ENCODE results near the gene ADCYAP1R1. TPM values are rescaled to one million over a fixed set of nuclear protein-coding genes. Genes with fewer than 3 reads are reported as not detected.

The ADCYAP1R1 gene
- polyA plus RNA-seq, 1 donor from 2014 or later, result 8.6 TPM

- H3K27ac ChIP-seq (ENCODE audit: low read length), result no peak overlapping the region
- H3K9me3 ChIP-seq (ENCODE audit: low read length), result no peaks in the 10 kb centered on the region
- no peaks in the 10 kb centered on the region for H3K79me2 ChIP-seq (replicated peaks; ENCODE audit: insufficient read depth, low read length)
- H3K9ac ChIP-seq (ENCODE audit: low read length), result no peak overlapping the region
- no peak overlapping the region for H3K4me3 ChIP-seq (ENCODE audit: low read length)
- H3K36me3 ChIP-seq (ENCODE audit: insufficient read depth, low read length), result no peaks in the 10 kb centered on the region
- H3K9me2 ChIP-seq (ENCODE audit: insufficient read depth, low read length), result no peaks in the 10 kb centered on the region
- TF ChIP-seq, protein P1, sequence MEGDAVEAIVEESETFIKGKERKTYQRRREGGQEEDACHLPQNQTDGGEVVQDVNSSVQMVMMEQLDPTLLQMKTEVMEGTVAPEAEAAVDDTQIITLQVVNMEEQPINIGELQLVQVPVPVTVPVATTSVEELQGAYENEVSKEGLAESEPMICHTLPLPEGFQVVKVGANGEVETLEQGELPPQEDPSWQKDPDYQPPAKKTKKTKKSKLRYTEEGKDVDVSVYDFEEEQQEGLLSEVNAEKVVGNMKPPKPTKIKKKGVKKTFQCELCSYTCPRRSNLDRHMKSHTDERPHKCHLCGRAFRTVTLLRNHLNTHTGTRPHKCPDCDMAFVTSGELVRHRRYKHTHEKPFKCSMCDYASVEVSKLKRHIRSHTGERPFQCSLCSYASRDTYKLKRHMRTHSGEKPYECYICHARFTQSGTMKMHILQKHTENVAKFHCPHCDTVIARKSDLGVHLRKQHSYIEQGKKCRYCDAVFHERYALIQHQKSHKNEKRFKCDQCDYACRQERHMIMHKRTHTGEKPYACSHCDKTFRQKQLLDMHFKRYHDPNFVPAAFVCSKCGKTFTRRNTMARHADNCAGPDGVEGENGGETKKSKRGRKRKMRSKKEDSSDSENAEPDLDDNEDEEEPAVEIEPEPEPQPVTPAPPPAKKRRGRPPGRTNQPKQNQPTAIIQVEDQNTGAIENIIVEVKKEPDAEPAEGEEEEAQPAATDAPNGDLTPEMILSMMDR (IDR thresholded peaks at IDR 0.05; ENCODE audit: poor library complexity, severe bottlenecking), result no peak
- TF ChIP-seq EP300 (conservative IDR thresholded peaks at IDR 0.05; ENCODE audit: poor library complexity, severe bottlenecking) (no peak), RAD21 (conservative IDR thresholded peaks at IDR 0.05) (no peak), POLR2AphosphoS5 (IDR thresholded peaks at IDR 0.05) (no peak), SMC3 (conservative IDR thresholded peaks at IDR 0.05; ENCODE audit: poor library complexity) (no peak), EZH2 (IDR thresholded peaks at IDR 0.05; ENCODE audit: borderline replicate concordance, insufficient read depth, low read length, poor library complexity, severe bottlenecking) (no peak), MXI1 (conservative IDR thresholded peaks at IDR 0.05; ENCODE audit: poor library complexity, severe bottlenecking) (no peak), TAF1 (IDR thresholded peaks at IDR 0.05; ENCODE audit: low read depth) (no peak)
- TF ChIP-seq, protein P2, sequence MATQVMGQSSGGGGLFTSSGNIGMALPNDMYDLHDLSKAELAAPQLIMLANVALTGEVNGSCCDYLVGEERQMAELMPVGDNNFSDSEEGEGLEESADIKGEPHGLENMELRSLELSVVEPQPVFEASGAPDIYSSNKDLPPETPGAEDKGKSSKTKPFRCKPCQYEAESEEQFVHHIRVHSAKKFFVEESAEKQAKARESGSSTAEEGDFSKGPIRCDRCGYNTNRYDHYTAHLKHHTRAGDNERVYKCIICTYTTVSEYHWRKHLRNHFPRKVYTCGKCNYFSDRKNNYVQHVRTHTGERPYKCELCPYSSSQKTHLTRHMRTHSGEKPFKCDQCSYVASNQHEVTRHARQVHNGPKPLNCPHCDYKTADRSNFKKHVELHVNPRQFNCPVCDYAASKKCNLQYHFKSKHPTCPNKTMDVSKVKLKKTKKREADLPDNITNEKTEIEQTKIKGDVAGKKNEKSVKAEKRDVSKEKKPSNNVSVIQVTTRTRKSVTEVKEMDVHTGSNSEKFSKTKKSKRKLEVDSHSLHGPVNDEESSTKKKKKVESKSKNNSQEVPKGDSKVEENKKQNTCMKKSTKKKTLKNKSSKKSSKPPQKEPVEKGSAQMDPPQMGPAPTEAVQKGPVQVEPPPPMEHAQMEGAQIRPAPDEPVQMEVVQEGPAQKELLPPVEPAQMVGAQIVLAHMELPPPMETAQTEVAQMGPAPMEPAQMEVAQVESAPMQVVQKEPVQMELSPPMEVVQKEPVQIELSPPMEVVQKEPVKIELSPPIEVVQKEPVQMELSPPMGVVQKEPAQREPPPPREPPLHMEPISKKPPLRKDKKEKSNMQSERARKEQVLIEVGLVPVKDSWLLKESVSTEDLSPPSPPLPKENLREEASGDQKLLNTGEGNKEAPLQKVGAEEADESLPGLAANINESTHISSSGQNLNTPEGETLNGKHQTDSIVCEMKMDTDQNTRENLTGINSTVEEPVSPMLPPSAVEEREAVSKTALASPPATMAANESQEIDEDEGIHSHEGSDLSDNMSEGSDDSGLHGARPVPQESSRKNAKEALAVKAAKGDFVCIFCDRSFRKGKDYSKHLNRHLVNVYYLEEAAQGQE (IDR thresholded peaks at IDR 0.05; ENCODE audit: borderline replicate concordance), result no peak
- no peak overlapping the region for H2AFZ ChIP-seq (ENCODE audit: low read depth, low read length)
- no peaks in the 10 kb centered on the region for H4K20me1 ChIP-seq (ENCODE audit: insufficient read depth)
- H3F3A ChIP-seq (ENCODE audit: insufficient read depth, low read length, poor library complexity, severe bottlenecking), result no peaks in the 10 kb centered on the region
- no peak overlapping the region for H3K4me2 ChIP-seq (ENCODE audit: low read length)
- no peaks in the 10 kb centered on the region for H3K27me3 ChIP-seq (ENCODE audit: insufficient read depth, low read depth, low read length)
Observed at GRCh38 chr7:31093282-31093681, 41.2 kb downstream of the ADCYAP1R1 start.

GRCh38 chr7:31094271-31094670 lies 42.2 kb downstream of the ADCYAP1R1 start:
- H3F3A ChIP-seq (ENCODE audit: insufficient read depth, low read length, poor library complexity, severe bottlenecking), result no peaks in the 10 kb centered on the region
- no peaks in the 10 kb centered on the region for H4K20me1 ChIP-seq (ENCODE audit: insufficient read depth)
- no peaks in the 10 kb centered on the region for H3K79me2 ChIP-seq (replicated peaks; ENCODE audit: insufficient read depth, low read length)
- H3K9ac ChIP-seq (ENCODE audit: low read length), result no peak overlapping the region
- H3K9me2 ChIP-seq (ENCODE audit: insufficient read depth, low read length), result no peaks in the 10 kb centered on the region
- no peak overlapping the region for H3K4me3 ChIP-seq (ENCODE audit: low read length)
- no peak overlapping the region for H3K27ac ChIP-seq (ENCODE audit: low read length)
- no peak overlapping the region for H2AFZ ChIP-seq (ENCODE audit: low read depth, low read length)
- no peaks in the 10 kb centered on the region for H3K36me3 ChIP-seq (ENCODE audit: insufficient read depth, low read length)
- H3K27me3 ChIP-seq (ENCODE audit: insufficient read depth, low read depth, low read length), result no peaks in the 10 kb centered on the region
- H3K9me3 ChIP-seq (ENCODE audit: low read length), result no peaks in the 10 kb centered on the region
- no peak overlapping the region for H3K4me2 ChIP-seq (ENCODE audit: low read length)
- TF ChIP-seq TAF1 (IDR thresholded peaks at IDR 0.05; ENCODE audit: low read depth) (no peak), MXI1 (conservative IDR thresholded peaks at IDR 0.05; ENCODE audit: poor library complexity, severe bottlenecking) (no peak), SMC3 (conservative IDR thresholded peaks at IDR 0.05; ENCODE audit: poor library complexity) (no peak), POLR2AphosphoS5 (IDR thresholded peaks at IDR 0.05) (no peak), EP300 (conservative IDR thresholded peaks at IDR 0.05; ENCODE audit: poor library complexity, severe bottlenecking) (no peak), EZH2 (IDR thresholded peaks at IDR 0.05; ENCODE audit: borderline replicate concordance, insufficient read depth, low read length, poor library complexity, severe bottlenecking) (no peak), RAD21 (conservative IDR thresholded peaks at IDR 0.05) (no peak)
- TF ChIP-seq, protein P2 (IDR thresholded peaks at IDR 0.05; ENCODE audit: borderline replicate concordance), result no peak
- TF ChIP-seq, protein P1 (IDR thresholded peaks at IDR 0.05; ENCODE audit: poor library complexity, severe bottlenecking), result no peak

Data from neural cell (in vitro differentiated cells).